WTC11 (cell line): Measurements from ENCODE around the gene LHFPL4.

Experiments used
- ATF2 ChIP-seq: sonication (generic); formaldehyde crosslinking; IDR thresholded peaks from 2 replicates; pipeline ENCODE4 v1.8.1; 2022; ENCODE audit warnings: low read depth, missing genetic modification reagents, borderline replicate concordance
- CTCF ChIP-seq: fragments of 200-600 bp; IDR thresholded peaks from 2 replicates; pipeline ENCODE4 v1.8.0; 2022; ENCODE audit warnings: antibody characterized with exemption
- FOXK1 ChIP-seq: sonication (generic); formaldehyde crosslinking; IDR thresholded peaks from 2 replicates; pipeline ENCODE4 v1.8.0; 2022; ENCODE audit warnings: mild to moderate bottlenecking, moderate library complexity, missing genetic modification reagents
- GABPB1 ChIP-seq: sonication (generic); formaldehyde crosslinking; IDR thresholded peaks from 2 replicates; pipeline ENCODE4 v1.8.1; 2023; ENCODE audit warnings: mild to moderate bottlenecking, missing genetic modification reagents
- NR3C1 ChIP-seq: sonication (generic); formaldehyde crosslinking; conservative IDR thresholded peaks from 2 replicates; pipeline ENCODE4 v1.8.1; 2023; ENCODE audit warnings: low read depth, mild to moderate bottlenecking, missing genetic modification reagents
- TF ChIP-seq, protein P1 (sequence below): sonication (generic); formaldehyde crosslinking; IDR thresholded peaks from 2 replicates; pipeline ENCODE4 v1.8.1; 2022; ENCODE audit warnings: missing genetic modification reagents, borderline replicate concordance
- TF ChIP-seq, protein P2 (sequence below): sonication (generic); formaldehyde crosslinking; IDR thresholded peaks from 2 replicates; pipeline ENCODE4 v1.8.1; 2022; ENCODE audit warnings: mild to moderate bottlenecking, missing genetic modification reagents, moderate library complexity, borderline replicate concordance

DNA sequence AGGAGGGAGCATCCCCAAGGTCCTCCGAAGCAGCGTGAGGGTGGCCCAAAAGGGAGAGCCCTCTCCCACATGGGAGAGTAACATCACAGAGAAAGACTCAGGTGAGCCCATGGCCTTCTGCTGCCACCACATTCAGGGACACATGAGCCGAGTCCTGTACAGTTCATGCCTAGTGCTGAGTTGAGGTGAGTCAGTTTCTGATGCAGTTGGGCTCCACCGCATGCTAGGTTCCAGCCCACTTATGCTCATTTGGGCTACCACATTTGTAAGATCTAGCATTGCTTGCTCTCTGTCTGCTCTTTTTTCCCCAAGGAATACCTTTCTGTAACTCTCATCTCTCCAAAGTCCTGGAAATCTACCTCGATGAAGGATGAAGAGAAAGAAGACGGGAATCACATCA is 79.1 kb downstream of the LHFPL4 start:
- TF ChIP-seq NR3C1: no peak
- TF ChIP-seq, protein P1, sequence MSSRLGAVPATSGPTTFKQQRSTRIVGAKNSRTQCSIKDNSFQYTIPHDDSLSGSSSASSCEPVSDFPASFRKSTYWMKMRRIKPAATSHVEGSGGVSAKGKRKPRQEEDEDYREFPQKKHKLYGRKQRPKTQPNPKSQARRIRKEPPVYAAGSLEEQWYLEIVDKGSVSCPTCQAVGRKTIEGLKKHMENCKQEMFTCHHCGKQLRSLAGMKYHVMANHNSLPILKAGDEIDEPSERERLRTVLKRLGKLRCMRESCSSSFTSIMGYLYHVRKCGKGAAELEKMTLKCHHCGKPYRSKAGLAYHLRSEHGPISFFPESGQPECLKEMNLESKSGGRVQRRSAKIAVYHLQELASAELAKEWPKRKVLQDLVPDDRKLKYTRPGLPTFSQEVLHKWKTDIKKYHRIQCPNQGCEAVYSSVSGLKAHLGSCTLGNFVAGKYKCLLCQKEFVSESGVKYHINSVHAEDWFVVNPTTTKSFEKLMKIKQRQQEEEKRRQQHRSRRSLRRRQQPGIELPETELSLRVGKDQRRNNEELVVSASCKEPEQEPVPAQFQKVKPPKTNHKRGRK (CRISPR knock-in tag): no peak
- no peak for TF ChIP-seq CTCF
- no peak for TF ChIP-seq ATF2 (CRISPR knock-in tag)
- TF ChIP-seq FOXK1 (CRISPR knock-in tag): no peak
- no peak for TF ChIP-seq GABPB1 (CRISPR knock-in tag)
- TF ChIP-seq, protein P2, sequence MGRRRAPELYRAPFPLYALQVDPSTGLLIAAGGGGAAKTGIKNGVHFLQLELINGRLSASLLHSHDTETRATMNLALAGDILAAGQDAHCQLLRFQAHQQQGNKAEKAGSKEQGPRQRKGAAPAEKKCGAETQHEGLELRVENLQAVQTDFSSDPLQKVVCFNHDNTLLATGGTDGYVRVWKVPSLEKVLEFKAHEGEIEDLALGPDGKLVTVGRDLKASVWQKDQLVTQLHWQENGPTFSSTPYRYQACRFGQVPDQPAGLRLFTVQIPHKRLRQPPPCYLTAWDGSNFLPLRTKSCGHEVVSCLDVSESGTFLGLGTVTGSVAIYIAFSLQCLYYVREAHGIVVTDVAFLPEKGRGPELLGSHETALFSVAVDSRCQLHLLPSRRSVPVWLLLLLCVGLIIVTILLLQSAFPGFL (CRISPR knock-in tag): no peak
